A549 (cell line): ENCODE measurements around the gene SPP1. TPM values are rescaled to one million over a fixed set of nuclear protein-coding genes. Genes with fewer than 3 reads are reported as not detected.

Experiments used
- ATAC-seq, 2 experiments: fragments of 200-7000 bp in 1 of 2; fragments of >200 bp in 1 of 2; cut with Nextera tagmentation in 1 of 2; cut with Tn5 transposase in 1 of 2; 3 replicates each; pipeline versions ENCODE4 v1.8.0 to v1.9.1; 2018 to 2020; ENCODE audit warnings: mild to moderate bottlenecking in 1 of 2, moderate library complexity in 1 of 2
- CTCF ChIA-PET: fragments of 300-600 bp; sonication (Branson Sonifier 250); formaldehyde crosslinking; extraction: SDS; loops from one replicate; lab custom pipeline; 2021; ENCODE audit warnings: antibody characterized with exemption, inconsistent platforms; lab: Yijun Ruan, JAX
- POLR2A ChIA-PET: fragments of 350-600 bp; formaldehyde crosslinking; extraction: SDS; loops from one replicate; lab custom pipeline; 2021; ENCODE audit warnings: antibody characterized with exemption, inconsistent platforms; lab: Yijun Ruan, JAX
- DNase-seq, 2 experiments: peaks; one replicate each; pipeline versions ENCODE4 v3.0.0 to v3.0.0-alpha.2; 2011 to 2016; ENCODE audit warnings: low read depth in 1 of 2, low spot score in 1 of 2
- FAIRE-seq: peaks from 2 replicates; lab custom pipeline; 2011; peaks lifted over from hg19 to GRCh38; lab: Jason Lieb, UNC
- H3K27ac ChIP-seq, 2 experiments: fragments of >200 bp; sonication (Bioruptor Twin); formaldehyde crosslinking; 3 replicates each; pipeline ENCODE4 v1.5.1; 2016 to 2017
- H3K4me1 ChIP-seq: fragments of >200 bp; sonication (Bioruptor Twin); formaldehyde crosslinking; 3 replicates; pipeline ENCODE4 v1.6.1; 2016
- H3K4me2 ChIP-seq: fragments of >200 bp; sonication (Bioruptor Twin); formaldehyde crosslinking; 3 replicates; pipeline ENCODE4 v1.6.1; 2016
- H3K4me3 ChIP-seq: fragments of >200 bp; sonication (Bioruptor Twin); formaldehyde crosslinking; 3 replicates; pipeline ENCODE4 v1.5.1; 2016
- H3K9me3 ChIP-seq: fragments of >200 bp; sonication (Bioruptor Twin); formaldehyde crosslinking; 3 replicates; pipeline ENCODE4 v1.6.1; 2016
- CBX8 ChIP-seq: fragments of 200-600 bp; sonication (generic); IDR thresholded peaks from 2 replicates; pipeline ENCODE4 v1.6.1; 2016
- CEBPB ChIP-seq, 2 experiments: fragments of >200 bp in 1 of 2; sonication (Bioruptor Twin) in 1 of 2; formaldehyde crosslinking in 1 of 2; IDR thresholded peaks; 2 replicates each; pipeline ENCODE4 v1.6.1; 2012 to 2016
- CHD2 ChIP-seq: fragments of 150-350 bp; IDR thresholded peaks from 2 replicates; pipeline ENCODE4 v1.6.1; 2014; ENCODE audit warnings: low read length; ENCODE audit not compliant: partially characterized antibody
- CHD4 ChIP-seq: fragments of 200-600 bp; sonication (generic); IDR thresholded peaks from 2 replicates; pipeline ENCODE4 v1.6.1; 2016; ENCODE audit warnings: antibody characterized with exemption, mild to moderate bottlenecking, borderline replicate concordance
- CTCF ChIP-seq: fragments of >200 bp; sonication (Bioruptor Twin); formaldehyde crosslinking; IDR thresholded peaks from 3 replicates; pipeline ENCODE4 v1.5.1; 2016
- E2F6 ChIP-seq: IDR thresholded peaks from 2 replicates; pipeline ENCODE4 v1.6.1; 2012; ENCODE audit warnings: low read depth, borderline replicate concordance
- EHMT2 ChIP-seq: fragments of 200-600 bp; sonication (generic); IDR thresholded peaks from 2 replicates; pipeline ENCODE4 v1.6.1; 2016; ENCODE audit warnings: antibody characterized with exemption, low read depth, mild to moderate bottlenecking, moderate library complexity
- ESRRA ChIP-seq: fragments of 150-350 bp; IDR thresholded peaks from 2 replicates; pipeline ENCODE4 v1.6.1; 2014; ENCODE audit warnings: mild to moderate bottlenecking, low read length, borderline replicate concordance
- FOSL2 ChIP-seq, 2 experiments: fragments of 450-650 bp in 1 of 2; fragments of >200 bp in 1 of 2; sonication (Bioruptor Twin) in 1 of 2; formaldehyde crosslinking; IDR thresholded peaks; 2 replicates each; pipeline versions ENCODE4 v1.5.0 to v1.6.1; 2016 to 2020; ENCODE audit warnings: mild to moderate bottlenecking in 1 of 2, moderate library complexity in 1 of 2
- GATA3 ChIP-seq: IDR thresholded peaks from 2 replicates; pipeline ENCODE4 v1.6.1; 2012; ENCODE audit warnings: borderline replicate concordance
- HDAC2 ChIP-seq: fragments of 200-600 bp; sonication (generic); IDR thresholded peaks from 2 replicates; pipeline ENCODE4 v1.6.1; 2016
- HEYL ChIP-seq: fragments of 250-450 bp; sonication (Bioruptor Pico); IDR thresholded peaks from 2 replicates; pipeline ENCODE4 v1.8.0; 2021; ENCODE audit warnings: mild to moderate bottlenecking, moderate library complexity
- MAX ChIP-seq: IDR thresholded peaks from 2 replicates; pipeline ENCODE4 v1.6.1; 2012
- MAZ ChIP-seq: fragments of 150-350 bp; IDR thresholded peaks from 2 replicates; pipeline ENCODE4 v1.6.1; 2014; ENCODE audit warnings: antibody characterized with exemption, low read depth, low read length, borderline replicate concordance
- NFE2L2 ChIP-seq: fragments of 150-350 bp; conservative IDR thresholded peaks from 2 replicates; pipeline ENCODE4 v1.6.1; 2014; ENCODE audit warnings: low read length
- NR3C1 ChIP-seq: fragments of >200 bp; sonication (Bioruptor Twin); formaldehyde crosslinking; IDR thresholded peaks from 3 replicates; pipeline ENCODE4 v1.6.1; 2017
- POLR2A ChIP-seq: IDR thresholded peaks from 2 replicates; pipeline ENCODE4 v1.6.1; 2012; ENCODE audit warnings: mild to moderate bottlenecking, low read length
- POLR2AphosphoS2 ChIP-seq: conservative IDR thresholded peaks from 2 replicates; pipeline ENCODE4 v1.6.1; 2012; ENCODE audit warnings: low read length, improper control_type of control experiment, inconsistent platforms
- RAD21 ChIP-seq, 2 experiments: fragments of >200 bp in 1 of 2; sonication (Bioruptor Twin) in 1 of 2; formaldehyde crosslinking in 1 of 2; IDR thresholded peaks in 1 of 2; conservative IDR thresholded peaks in 1 of 2; 2 replicates in 1 of 2; 3 replicates in 1 of 2; pipeline ENCODE4 v1.6.1; 2012 to 2018; ENCODE audit warnings: inconsistent platforms in 1 of 2
- RARB ChIP-seq: fragments of 250-450 bp; sonication (Bioruptor Pico); IDR thresholded peaks from 2 replicates; pipeline ENCODE4 v1.8.0; 2021; ENCODE audit warnings: mild to moderate bottlenecking, moderate library complexity
- REST ChIP-seq: fragments of 200-600 bp; sonication (generic); IDR thresholded peaks from 2 replicates; pipeline ENCODE4 v1.6.1; 2016; ENCODE audit warnings: antibody characterized with exemption, mild to moderate bottlenecking, moderate library complexity
- RFX5 ChIP-seq: fragments of 450-650 bp; IDR thresholded peaks from 2 replicates; pipeline ENCODE4 v1.7.1; 2014; ENCODE audit warnings: antibody characterized with exemption, mild to moderate bottlenecking, moderate library complexity
- SREBF2 ChIP-seq: fragments of 450-650 bp; IDR thresholded peaks from 2 replicates; pipeline ENCODE4 v1.6.1; 2014; ENCODE audit warnings: mild to moderate bottlenecking, moderate library complexity
- USF2 ChIP-seq: fragments of 450-650 bp; IDR thresholded peaks from 2 replicates; pipeline ENCODE4 v1.6.1; 2014; ENCODE audit warnings: antibody characterized with exemption
- ZFP36 ChIP-seq: fragments of 450-650 bp; IDR thresholded peaks from 2 replicates; pipeline ENCODE4 v1.6.1; 2014; ENCODE audit warnings: borderline replicate concordance; ENCODE audit not compliant: partially characterized antibody
- ZNF302 ChIP-seq: fragments of 250-450 bp; sonication (Bioruptor Pico); IDR thresholded peaks from 2 replicates; pipeline ENCODE4 v1.9.0; 2021; ENCODE audit warnings: inconsistent platforms, mild to moderate bottlenecking, moderate library complexity
- WGBS: methylation state at CpG from one replicate; pipeline ENCODE4 v1.1.6; 2017; ENCODE audit errors: missing lambda C conversion rate; 5-methylcytosine and 5-hydroxymethylcytosine counted together
- polyA plus RNA-seq, 4 experiments: library from polyadenylated mRNA; depleted of rRNA in 3 of 4; stranded (reverse); fragments of >200 nt; fragmentation: RNase III in 1 of 4; extraction: RNeasy Plus Mini Kit Qiagen cat#74134 plus additional on column Dnase treatment in 1 of 4; gene quantifications; 2 replicates in 3 of 4; 3 replicates in 1 of 4; pipeline ENCODE4 v1.2.3, GENCODE V29; 2011 to 2017

Gene SPP1
- polyA plus RNA-seq, 2 of the 4 experiments (the other 2 are of a cell fraction), result 226 to 415 TPM

- no peak for DNase-seq
- no peak for ATAC-seq
- no peak overlapping the region for H3K4me2 ChIP-seq
- no peak overlapping the region for H3K4me3 ChIP-seq
- no peaks in the 10 kb centered on the region for H3K9me3 ChIP-seq
- peaks cover 14% of the 10 kb centered on the region for H3K4me1 ChIP-seq
- FAIRE-seq, result no peak
- CTCF ChIA-PET, result no interaction called here
- no peak for TF ChIP-seq USF2
- TF ChIP-seq CEBPB (IDR thresholded peaks at IDR 0.05), result no peak
- TF ChIP-seq MAZ, result no peak
- no peak for TF ChIP-seq NFE2L2
- TF ChIP-seq RARB (CRISPR knock-in tag), result no peak
- no peak for TF ChIP-seq SREBF2
- TF ChIP-seq HDAC2, result no peak
- TF ChIP-seq RFX5, result no peak
- TF ChIP-seq RAD21 (conservative IDR thresholded peaks at IDR 0.05 in 1 of 2, IDR thresholded peaks at IDR 0.05 in 1 of 2), result no peak
- TF ChIP-seq NR3C1, result no peak
- TF ChIP-seq GATA3, result no peak
- no peak for TF ChIP-seq CHD2
- TF ChIP-seq POLR2A, result no peak
- no peak for TF ChIP-seq ESRRA
- no peak for TF ChIP-seq CHD4
- no peak for TF ChIP-seq EHMT2
- TF ChIP-seq REST, result no peak
- TF ChIP-seq E2F6, result no peak
- no peak for TF ChIP-seq HEYL (CRISPR knock-in tag)
- TF ChIP-seq ZNF302, result no peak
- POLR2A ChIA-PET, result no interaction called here
- H3K27ac ChIP-seq, result no peak overlapping the region
- 58% methylated on average over 3 of the region's 3 CpGs for WGBS
These were observed 24.5 kb upstream of the SPP1 start for GRCh38 chr4:87950936-87951511.

GRCh38 chr4:87953826-87954225 is 21.7 kb upstream of the SPP1 start:
- Histone ChIP-seq H3K4me1 (peaks cover 14% of the 10 kb centered on the region), H3K27ac (no peak overlapping the region), H3K9me3 (no peaks in the 10 kb centered on the region), H3K4me3 (no peak overlapping the region), H3K4me2 (no peak overlapping the region)
- CTCF ChIA-PET, result interaction anchor here (5.0 kb wide), 1 partner anchor 19 kb away, joined by 18 read pairs; no protein-coding TSS in a partner anchor
- WGBS, result 82% methylated on average over 1 of the region's 1 CpG
- POLR2A ChIA-PET, result interaction anchor here (0.5 kb wide), 1 partner anchor 58 kb away, joined by 6 read pairs; no protein-coding TSS in a partner anchor
- DNase-seq (no peak), ATAC-seq (no peak), FAIRE-seq (no peak)
- TF ChIP-seq MAX (no peak), POLR2AphosphoS2 (no peak), FOSL2 (IDR thresholded peaks at IDR 0.05) (no peak), FOSL2 (CRISPR knock-in tag; IDR thresholded peaks at IDR 0.05) (no peak), REST (no peak), CTCF (no peak), CBX8 (no peak), ZFP36 (no peak), HDAC2 (no peak), E2F6 (no peak), CHD4 (no peak)
